ENCODE results near the gene RFNG.
"Not testable (repeated sequence)": the region's sequence is repeated elsewhere in the genome, so short reads cannot be mapped to it uniquely, and the experiment has no call there.

The RFNG gene

GRCh38 chr17:82042649-82043048 lies 9.0 kb downstream of the RFNG start:
- DNase-seq (ENCODE audit: low spot score) = no peak

DNA sequence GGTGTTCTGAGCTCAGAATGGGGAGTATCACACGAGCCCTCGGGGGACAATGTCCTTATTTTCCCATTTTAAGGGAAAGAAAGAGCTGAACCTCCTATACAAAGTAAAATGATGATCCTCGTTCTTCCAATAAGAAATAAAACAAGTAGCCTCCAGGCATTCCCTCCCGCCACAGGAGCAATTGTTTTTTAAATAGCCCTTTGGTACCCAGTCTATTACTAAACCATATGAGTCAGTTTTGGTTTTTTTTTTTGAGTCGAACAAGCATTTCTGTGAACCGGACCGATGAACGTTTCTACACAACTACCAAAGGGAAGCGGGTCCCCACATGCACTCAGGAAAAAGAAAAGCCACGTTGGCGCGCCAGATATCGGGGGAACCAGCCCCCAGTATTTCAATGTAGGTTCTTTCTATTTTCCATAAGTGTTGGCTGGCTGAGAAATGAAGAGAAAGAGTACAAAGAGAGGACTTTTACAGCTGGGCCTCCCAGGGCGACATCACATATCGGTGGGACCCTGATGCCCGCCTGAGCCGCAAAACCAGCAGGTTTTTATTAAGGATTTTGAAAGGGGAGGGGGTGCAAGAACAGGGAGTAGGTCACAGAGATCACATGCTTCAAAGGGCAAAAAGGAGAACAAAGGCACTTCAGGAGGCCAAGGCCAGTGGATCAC lies 10.3 kb downstream of the RFNG start:
- no peak for DNase-seq (ENCODE audit: low spot score)

GRCh38 chr17:82039695-82040299 lies 11.8 kb downstream of the RFNG start:
- DNase-seq (ENCODE audit: low spot score) = no peak

DNA sequence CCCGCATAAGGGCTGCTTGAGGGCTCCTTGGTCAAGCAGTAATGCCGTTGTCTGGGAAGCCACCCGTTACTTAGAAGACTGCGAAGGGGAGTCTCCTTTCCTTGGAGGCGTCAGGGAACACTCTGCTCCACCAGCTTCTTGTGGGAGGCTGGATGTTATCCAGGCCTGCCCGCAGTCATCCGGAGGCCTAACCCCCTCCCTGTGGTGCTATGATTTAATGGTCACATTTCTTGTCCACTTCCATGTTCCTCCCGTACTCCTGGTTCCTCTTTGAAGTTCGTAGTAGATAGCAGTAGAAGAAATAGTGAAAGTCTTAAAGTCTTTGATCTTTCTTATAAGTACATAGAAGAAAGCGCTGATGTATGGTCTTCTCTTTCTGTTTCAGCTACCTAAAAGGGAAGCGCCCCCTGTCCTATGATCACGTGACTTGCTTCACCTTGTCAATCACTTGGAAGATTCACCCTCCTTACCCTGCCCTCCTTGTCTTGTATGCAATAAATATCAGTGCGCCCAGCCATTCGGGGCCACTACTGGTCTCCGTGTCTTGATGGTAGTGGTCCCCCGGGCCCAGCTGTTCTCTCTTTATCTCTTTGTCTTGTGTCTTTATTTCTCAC lies 12.7 kb downstream of the RFNG start:
- DNase-seq (ENCODE audit: low spot score) = not testable (repeated sequence)

- no peak for DNase-seq (ENCODE audit: low spot score)
Observed at GRCh38 chr17:82037889-82038195, 13.8 kb downstream of the RFNG start.

- peak; percentile 98 for DNase-seq (ENCODE audit: low spot score)
Observed at GRCh38 chr17:82037092-82037888, 14.3 kb downstream of the RFNG start, which contains the start of gene DCXR. Gene DCXR, minus strand, starts transcription at chr17:82037697. Its CDS starts 15 bp downstream, at chr17:82037682.

GRCh38 chr17:82036634-82037091 lies 14.9 kb downstream of the RFNG start:
- DNase-seq (ENCODE audit: low spot score) = no peak

DNA sequence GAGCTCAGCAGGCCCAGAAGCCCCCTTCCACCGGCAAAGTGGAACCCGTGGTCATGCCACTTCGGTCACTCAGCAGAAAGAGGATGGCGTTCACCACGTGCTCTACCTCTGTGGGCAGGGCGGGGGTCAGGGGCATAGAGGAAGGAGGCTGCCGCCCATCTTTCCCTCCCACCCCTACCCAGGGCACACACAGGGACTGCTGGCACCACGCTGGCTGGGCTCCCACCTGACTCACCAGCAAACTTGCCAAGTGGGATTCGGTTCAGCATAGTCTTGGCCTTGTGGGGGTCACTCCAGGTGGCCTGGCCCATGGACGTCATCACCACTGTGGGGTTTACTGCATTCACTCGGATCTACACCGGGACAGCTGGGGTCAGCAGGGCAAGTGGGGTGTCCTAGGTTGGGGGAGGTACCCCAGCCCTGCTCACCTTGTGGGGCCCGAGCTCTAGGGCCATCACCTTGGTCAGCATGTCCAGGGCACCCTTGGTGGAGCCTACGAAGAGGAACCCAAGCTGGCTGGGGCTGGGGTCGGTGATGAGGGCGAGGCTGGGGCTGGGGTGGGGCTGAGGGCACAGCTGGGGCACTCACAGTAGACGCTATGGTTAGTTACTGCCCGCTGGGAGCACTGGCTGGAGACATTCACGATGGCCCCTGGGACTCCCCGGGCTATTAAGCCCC lies 15.5 kb downstream of the RFNG start:
- no peak for DNase-seq (ENCODE audit: low spot score)

- no peak for DNase-seq (ENCODE audit: low spot score)
Observed at GRCh38 chr17:82035488-82035887, 16.1 kb downstream of the RFNG start.

DNA sequence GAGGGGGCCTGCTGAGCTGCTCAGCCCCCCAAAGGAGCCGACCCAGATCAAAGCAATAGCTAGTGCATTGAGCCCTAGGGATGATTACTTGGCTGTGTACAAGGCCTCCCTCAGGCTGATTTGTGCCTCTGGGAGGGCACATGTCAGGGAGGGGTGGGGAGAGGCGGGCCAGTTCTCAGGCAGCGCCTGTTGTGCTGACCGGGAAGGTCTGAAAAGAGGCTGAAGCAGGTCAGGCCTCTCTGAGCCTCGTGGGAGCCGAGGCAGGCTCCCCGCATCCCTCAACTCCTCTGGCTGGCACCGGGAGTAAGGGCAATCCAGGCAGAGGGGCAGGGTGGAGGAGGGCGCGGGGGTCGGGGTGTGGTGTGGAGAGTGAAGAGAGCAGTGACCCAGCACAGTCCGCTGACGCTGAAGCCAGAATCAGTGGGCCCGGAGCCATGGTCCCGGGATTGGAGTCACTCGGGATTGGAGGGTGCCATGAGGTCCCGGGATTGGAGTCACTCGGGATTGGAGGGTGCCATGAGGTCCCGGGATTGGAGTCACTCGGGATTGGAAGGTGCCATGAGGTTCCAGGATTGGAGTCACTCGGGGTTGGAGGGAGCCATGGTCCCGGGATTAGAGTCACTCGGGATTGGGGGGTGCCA lies 17.1 kb downstream of the RFNG start:
- DNase-seq (ENCODE audit: low spot score) = peak; percentile 43

DNA sequence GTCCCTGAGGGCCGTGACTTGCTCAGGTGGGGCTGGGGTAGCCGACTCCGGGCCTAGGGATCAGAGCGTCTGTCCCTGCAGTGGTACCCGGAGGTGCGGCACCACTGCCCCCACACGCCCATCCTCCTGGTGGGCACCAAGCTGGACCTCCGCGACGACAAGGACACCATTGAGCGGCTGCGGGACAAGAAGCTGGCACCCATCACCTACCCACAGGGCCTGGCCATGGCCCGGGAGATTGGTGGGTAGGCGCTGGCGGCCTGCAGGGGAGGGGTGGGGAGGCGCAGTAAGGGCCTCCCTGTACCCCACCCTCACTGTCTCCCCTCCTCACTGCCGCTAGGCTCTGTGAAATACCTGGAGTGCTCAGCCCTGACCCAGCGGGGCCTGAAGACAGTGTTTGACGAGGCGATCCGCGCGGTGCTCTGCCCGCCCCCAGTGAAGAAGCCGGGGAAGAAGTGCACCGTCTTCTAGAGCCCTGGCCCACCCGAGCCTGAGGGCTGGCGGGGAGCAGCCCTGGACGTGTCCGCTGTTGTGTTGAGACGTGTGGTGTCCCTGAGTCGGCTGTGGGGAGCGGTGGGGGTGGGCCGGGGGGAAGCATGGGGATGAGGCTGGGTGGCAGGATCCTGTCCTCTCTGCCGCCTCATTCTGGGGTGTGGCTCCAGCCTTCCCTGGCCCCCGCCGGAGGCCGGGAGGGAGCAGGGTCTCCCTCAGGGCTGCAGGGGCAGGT lies 18.1 kb downstream of the RFNG start:
- DNase-seq (ENCODE audit: low spot score) = no peak

DNA sequence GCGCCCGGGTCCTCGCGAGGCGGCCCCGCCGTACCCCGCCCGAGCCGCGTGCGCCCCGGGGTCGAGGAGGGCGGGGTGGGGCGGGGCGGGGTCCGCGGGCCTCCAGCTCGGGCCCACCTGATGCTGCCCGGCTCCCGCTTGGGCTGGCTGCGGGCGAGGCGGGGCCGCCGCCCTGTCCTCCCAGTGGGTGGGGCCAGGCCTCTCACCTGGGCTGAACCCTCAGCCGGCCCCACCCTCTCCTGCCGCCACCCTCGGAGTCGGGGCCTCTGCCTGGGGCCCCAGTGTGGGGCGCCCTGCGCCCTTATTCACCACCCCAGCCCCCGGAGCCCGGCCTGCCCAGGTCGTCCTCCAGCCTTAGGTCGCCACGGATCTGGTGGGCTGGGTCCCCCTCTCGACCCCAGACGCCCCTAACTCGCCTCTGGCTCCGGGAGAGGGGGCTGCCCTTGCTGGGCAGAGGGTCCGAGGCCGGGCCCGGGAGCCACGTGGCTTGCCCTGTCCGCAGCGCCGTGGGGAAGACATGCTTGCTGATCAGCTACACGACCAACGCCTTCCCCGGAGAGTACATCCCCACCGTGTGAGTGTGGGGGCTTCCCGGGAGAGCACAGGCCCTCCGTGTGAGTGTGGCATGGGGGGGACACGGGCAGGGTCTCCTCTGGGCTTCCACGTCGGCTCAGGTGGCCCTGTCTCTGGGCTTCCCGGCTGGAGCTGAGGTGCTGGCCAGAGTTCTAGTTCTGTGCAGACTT lies 19.6 kb downstream of the RFNG start:
- peak; percentile 45 for DNase-seq (ENCODE audit: low spot score)

- DNase-seq (ENCODE audit: low spot score) = peak; percentile 17
Observed at GRCh38 chr17:82031303-82031884, 20.2 kb downstream of the RFNG start, which contains the start of gene RAC3. Gene RAC3, plus strand, starts transcription at chr17:82031678. Its CDS starts 84 bp downstream, at chr17:82031762.

- peak; percentile 84 for DNase-seq (ENCODE audit: low spot score)
Observed at GRCh38 chr17:82030470-82031302, 20.9 kb downstream of the RFNG start.

- DNase-seq (ENCODE audit: low spot score) = no peak
Observed at GRCh38 chr17:82029990-82030469, 21.6 kb downstream of the RFNG start.

DNA sequence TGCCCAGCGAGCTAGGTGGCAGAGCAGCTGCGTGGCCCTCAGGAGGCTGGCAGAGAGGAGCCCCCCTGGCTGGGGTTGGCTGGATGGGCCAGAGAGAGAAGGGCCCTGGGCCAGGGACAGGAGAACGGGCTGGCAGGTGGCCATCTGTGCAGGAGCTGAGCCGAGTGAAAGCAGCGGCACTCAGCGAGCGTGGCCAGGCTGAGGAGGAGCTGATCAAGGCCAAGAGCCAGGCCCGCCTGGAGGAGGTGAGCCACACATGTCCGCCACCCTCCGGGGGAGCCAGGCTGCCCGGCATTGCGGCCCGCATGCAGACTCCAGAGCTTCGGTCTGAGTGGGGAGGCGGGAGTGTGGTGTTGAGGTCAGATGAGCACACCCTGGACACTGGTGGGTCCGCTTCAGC lies 22.2 kb downstream of the RFNG start:
- peak; percentile 83 for DNase-seq (ENCODE audit: low spot score)

DNA sequence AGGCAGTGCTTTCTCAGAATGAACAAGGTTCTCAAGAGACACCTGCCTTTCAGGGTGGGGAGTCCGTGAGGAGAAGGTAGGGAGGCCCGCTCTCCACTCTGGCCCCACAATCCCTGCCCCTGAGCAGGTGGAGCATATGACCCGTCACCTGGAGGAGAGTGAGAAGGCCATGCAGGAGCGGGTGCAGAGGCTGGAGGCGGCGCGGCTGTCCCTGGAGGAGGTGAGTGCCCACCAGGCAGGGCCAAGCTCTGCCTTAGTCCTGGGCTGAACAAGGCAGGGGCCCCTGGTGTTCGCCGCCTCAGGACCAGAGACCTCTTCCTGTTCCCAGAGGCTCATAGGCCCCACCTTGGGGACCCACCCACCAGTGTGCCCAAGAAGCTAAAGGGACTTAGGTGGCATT lies 22.6 kb downstream of the RFNG start:
- DNase-seq (ENCODE audit: low spot score) = no peak

- DNase-seq (ENCODE audit: low spot score) = no peak
Observed at GRCh38 chr17:82028246-82028645, 23.4 kb downstream of the RFNG start.

All from cerebellar cortex (tissue), 1 donor.